IMR-90 (cell line): ENCODE measurements around the gene FBN3. TPM values are rescaled to one million over a fixed set of nuclear protein-coding genes. Genes with fewer than 3 reads are reported as not detected.

ENCODE experiments used
- ATAC-seq: fragments of 200-7000 bp; cut with Tn5 transposase; 2 replicates; pipeline ENCODE4 v1.9.1; 2020; ENCODE audit warnings: low read depth, mild to moderate bottlenecking, moderate library complexity
- BruUV-seq: library from RNA; stranded (reverse); fragments of 400-500 nt; replicated peaks from 2 replicates; lab custom pipeline; 2021; lab: Mats Ljungman, UMichigan
- CTCF ChIA-PET: fragments of 300-600 bp; formaldehyde crosslinking; extraction: SDS; loops from one replicate; lab custom pipeline; 2021; ENCODE audit warnings: antibody characterized with exemption; lab: Yijun Ruan, JAX
- POLR2A ChIA-PET: fragments of 300-600 bp; sonication (Branson Sonifier 250); formaldehyde crosslinking; loops from one replicate; lab custom pipeline; 2022; ENCODE audit warnings: antibody characterized with exemption; ENCODE audit not compliant: unreplicated experiment; lab: Charles Lee
- DNase-seq: peaks from one replicate; pipeline ENCODE4 v3.0.0; 2013
- H2AFZ ChIP-seq: replicated peaks from 2 replicates; pipeline ENCODE3; 2013; ENCODE audit warnings: low read length, mild to moderate bottlenecking; ENCODE audit not compliant: poor library complexity
- H2AK5ac ChIP-seq: 2 replicates; pipeline ENCODE4 v1.6.1; 2013; ENCODE audit warnings: low read depth, low read length, inconsistent platforms
- H2AK9ac ChIP-seq: replicated peaks from 2 replicates; pipeline ENCODE3; 2013; ENCODE audit warnings: mild to moderate bottlenecking, low read depth, low read length, moderate library complexity; ENCODE audit not compliant: poor library complexity
- H2BK120ac ChIP-seq: 2 replicates; pipeline ENCODE4 v1.6.1; 2013; ENCODE audit warnings: low read depth, low read length, inconsistent platforms
- H2BK15ac ChIP-seq: 3 replicates; pipeline ENCODE4 v1.6.1; 2013; ENCODE audit warnings: low read depth, low read length, inconsistent platforms
- H2BK20ac ChIP-seq: 2 replicates; pipeline ENCODE4 v1.6.1; 2013; ENCODE audit warnings: low read depth, mild to moderate bottlenecking, inconsistent platforms, low read length, moderate library complexity
- H2BK5ac ChIP-seq: 2 replicates; pipeline ENCODE4 v1.6.1; 2013; ENCODE audit warnings: mild to moderate bottlenecking, low read depth, low read length, inconsistent platforms; ENCODE audit not compliant: poor library complexity, severe bottlenecking
- H3K14ac ChIP-seq: replicated peaks from 2 replicates; pipeline ENCODE4 v1.6.1; 2013; ENCODE audit warnings: low read depth, low read length, inconsistent platforms
- H3K18ac ChIP-seq: 2 replicates; pipeline ENCODE4 v1.6.1; 2013; ENCODE audit warnings: low read depth, low read length, control low read depth
- H3K23ac ChIP-seq: 2 replicates; pipeline ENCODE4 v1.6.1; 2013; ENCODE audit warnings: low read depth, low read length, inconsistent platforms
- H3K27ac ChIP-seq: 2 replicates; pipeline ENCODE4 v1.5.1; 2013; ENCODE audit warnings: mild to moderate bottlenecking, control low read depth, low read length; ENCODE audit not compliant: insufficient read depth
- H3K27me3 ChIP-seq: 2 replicates; pipeline ENCODE4 v1.6.1; 2013; ENCODE audit warnings: low read length; ENCODE audit not compliant: control insufficient read depth, insufficient read depth
- H3K36me3 ChIP-seq: 2 replicates; pipeline ENCODE4 v1.6.1; 2013; ENCODE audit warnings: low read length, mixed read lengths; ENCODE audit not compliant: control insufficient read depth, insufficient read depth
- H3K4ac ChIP-seq: 2 replicates; pipeline ENCODE4 v1.6.1; 2013; ENCODE audit warnings: low read depth, low read length, inconsistent platforms
- H3K4me1 ChIP-seq: 2 replicates; pipeline ENCODE4 v1.6.1; 2013; ENCODE audit warnings: low read length, mixed read lengths; ENCODE audit not compliant: control insufficient read depth, insufficient read depth
- H3K4me2 ChIP-seq: 2 replicates; pipeline ENCODE4 v1.6.1; 2013; ENCODE audit warnings: low read depth, mild to moderate bottlenecking, control low read depth, low read length, moderate library complexity
- H3K4me3 ChIP-seq: 2 replicates; pipeline ENCODE4 v1.5.1; 2013; ENCODE audit warnings: low read depth, mild to moderate bottlenecking, control low read depth, low read length, moderate library complexity; ENCODE audit not compliant: insufficient read depth
- H3K56ac ChIP-seq: 2 replicates; pipeline ENCODE4 v1.6.1; 2013; ENCODE audit warnings: low read length, inconsistent platforms; ENCODE audit not compliant: insufficient read depth; ENCODE audit errors: extremely low read depth
- H3K79me1 ChIP-seq, 2 experiments: 2 replicates each; pipeline ENCODE4 v1.6.1; 2013; ENCODE audit warnings: low read length in 2 of 2, inconsistent platforms in 1 of 2, low read depth in 1 of 2
- H3K9ac ChIP-seq: 2 replicates; pipeline ENCODE4 v1.6.1; 2013; ENCODE audit warnings: low read depth, low read length, control low read depth
- H3K9me1 ChIP-seq: 2 replicates; pipeline ENCODE4 v1.6.1; 2013; ENCODE audit warnings: low read length, inconsistent platforms; ENCODE audit not compliant: insufficient read depth
- H3K9me3 ChIP-seq: 2 replicates; pipeline ENCODE4 v1.6.1; 2013; ENCODE audit warnings: low read length; ENCODE audit not compliant: control insufficient read depth, insufficient read depth
- H4K20me1 ChIP-seq: 2 replicates; pipeline ENCODE4 v1.6.1; 2013; ENCODE audit warnings: low read length, inconsistent platforms; ENCODE audit not compliant: insufficient read depth
- H4K5ac ChIP-seq: 2 replicates; pipeline ENCODE4 v1.6.1; 2013; ENCODE audit warnings: mild to moderate bottlenecking, low read depth, low read length, control low read depth
- H4K8ac ChIP-seq, 2 experiments: 2 replicates each; pipeline ENCODE4 v1.6.1; 2013; ENCODE audit warnings: low read depth in 2 of 2, low read length in 2 of 2, control low read depth in 1 of 2, inconsistent platforms in 1 of 2
- H4K91ac ChIP-seq: 2 replicates; pipeline ENCODE4 v1.6.1; 2013; ENCODE audit warnings: low read depth, low read length, inconsistent platforms; ENCODE audit not compliant: insufficient read depth
- MXI1 ChIP-seq: IDR thresholded peaks from 2 replicates; pipeline ENCODE4 v1.6.1; 2012; ENCODE audit warnings: low read depth, mild to moderate bottlenecking, low read length, moderate library complexity, borderline replicate concordance
- RAD21 ChIP-seq: IDR thresholded peaks from 2 replicates; pipeline ENCODE4 v1.6.1; 2012; ENCODE audit warnings: low read length, improper control_type of control experiment
- RFX5 ChIP-seq: IDR thresholded peaks from 2 replicates; pipeline ENCODE4 v1.8.0; 2012; ENCODE audit warnings: low read depth, mild to moderate bottlenecking, low read length, moderate library complexity
- SMC3 ChIP-seq: fragments of 150-350 bp; IDR thresholded peaks from 2 replicates; pipeline ENCODE4 v1.6.1; 2016; ENCODE audit warnings: low read depth, mild to moderate bottlenecking, antibody characterized with exemption, low read length, moderate library complexity
- WGBS, 2 experiments: methylation state at CpG; one replicate each; pipeline versions ENCODE4 v1.1.5 to v1.1.7; 2013; ENCODE audit warnings: missing lambda C conversion rate in 2 of 2; ENCODE audit not compliant: insufficient read length in 1 of 2; ENCODE audit errors: extremely low coverage in 2 of 2; 5-methylcytosine and 5-hydroxymethylcytosine counted together
- dilution Hi-C: fragments of 300-500 bp; cut with HindIII; formaldehyde crosslinking; loops from one replicate; pipeline ENCODE4 v1.14.3; 2018; ENCODE audit warnings: low sequenced_read_pairs; ENCODE audit not compliant: unreplicated experiment
- in situ Hi-C: fragments of 300-500 bp; cut with MboI; formaldehyde crosslinking; loops from 3 replicates; pipeline ENCODE4 v1.14.3; 2019; ENCODE audit warnings: low sequenced_read_pairs, inconsistent platforms, mixed read lengths
- intact Hi-C: fragments of 100-400 bp; cut with micrococcal nuclease; formaldehyde crosslinking; loops from 2 replicates; pipeline ENCODE4 v1.10.0; 2022
- polyA plus RNA-seq, 3 experiments: library from polyadenylated mRNA; depleted of rRNA; stranded (reverse); fragments of >200 nt; gene quantifications; 2 replicates each; pipeline ENCODE4 v1.2.3, GENCODE V29; 2012; ENCODE audit warnings: low replicate concordance in 1 of 3
- total RNA-seq: library from RNA; depleted of rRNA; stranded (reverse); fragments of >200 nt; gene quantifications from 2 replicates; pipeline ENCODE4 v1.2.3, GENCODE V29; 2012
- TF ChIP-seq, protein P1 (sequence below): conservative IDR thresholded peaks from 2 replicates; pipeline ENCODE4 v1.5.1; 2012; ENCODE audit warnings: mild to moderate bottlenecking, low read depth, low read length, improper control_type of control experiment

The FBN3 gene
- total and polyA plus RNA-seq, 2 of the 4 experiments (the other 2 are of a cell fraction): not detected

DNA sequence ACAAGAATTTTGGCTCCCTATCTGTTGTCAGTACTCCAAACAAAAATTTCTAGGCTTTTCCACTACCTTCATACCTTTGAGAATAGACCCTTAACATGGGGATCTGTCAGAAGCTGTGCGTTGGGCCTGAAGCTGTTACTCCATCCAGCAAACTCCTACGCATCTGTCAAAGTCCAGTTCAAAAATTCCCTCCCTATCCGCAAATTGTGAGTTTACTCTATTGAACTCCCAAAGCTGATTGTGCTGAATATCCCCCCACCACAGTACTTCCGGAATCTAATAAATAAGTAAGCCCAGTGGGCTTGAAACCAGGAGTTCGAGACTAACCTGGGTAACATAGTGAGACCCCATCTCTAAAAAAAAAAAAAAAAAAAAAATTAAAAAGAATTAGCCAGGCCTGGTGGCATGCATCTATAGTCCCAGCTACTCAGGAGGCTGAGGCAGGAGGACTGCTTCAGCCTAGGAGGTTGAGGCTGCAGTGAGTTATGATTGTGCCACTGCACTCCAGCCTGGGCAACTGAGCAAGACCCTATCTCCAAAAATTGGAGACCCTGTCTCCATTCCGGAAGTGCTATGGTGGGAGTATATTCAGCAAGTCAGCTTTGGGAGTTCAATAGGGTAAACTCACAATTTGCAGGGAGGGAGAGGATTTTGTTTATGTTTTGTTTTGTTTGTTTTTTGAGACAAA is 930 bp upstream of the FBN3 start:
- Histone ChIP-seq H3K4me1 (peaks cover 5% of the 10 kb centered on the region), H4K20me1 (no peaks in the 10 kb centered on the region), H3K9ac (no peak overlapping the region), H2AK9ac (no peak overlapping the region), H3K4me2 (no peak overlapping the region), H3K14ac (no peak overlapping the region), H4K8ac (no peak overlapping the region), H3K9me3 (no peaks in the 10 kb centered on the region), H3K56ac (no peak overlapping the region), H2BK120ac (no peak overlapping the region), H3K9me1 (no peaks in the 10 kb centered on the region; the same call in 1 of the 2 replicates), H3K36me3 (no peaks in the 10 kb centered on the region), H3K79me1 (no peaks in the 10 kb centered on the region), H3K4me3 (no peak overlapping the region), H4K5ac (no peak overlapping the region), H3K23ac (no peak overlapping the region), H2BK5ac (no peak overlapping the region), H3K27me3 (peaks cover 62% of the 10 kb centered on the region), H3K27ac (no peak overlapping the region), H2AFZ (no peak overlapping the region), H3K18ac (no peak overlapping the region), H2BK15ac (no peak overlapping the region), H3K4ac (no peak overlapping the region), H2BK20ac (no peak overlapping the region), H2AK5ac (no peak overlapping the region), H4K91ac (no peak overlapping the region)
- ChIA-PET POLR2A (no interaction called here), CTCF (no interaction called here)
- DNase-seq (no peak), ATAC-seq (no peak)
- in situ Hi-C loops (no loop called here), intact Hi-C loops (no loop called here), dilution Hi-C loops (no loop called here)
- WGBS, 2 experiments: 83% methylated on average over 1 of the region's 6 CpGs; no CpG with 5 or more reads in 1 of the 2 experiments
- no TSS peak for BruUV-seq
- TF ChIP-seq RAD21: no peak
- TF ChIP-seq SMC3: no peak
- no peak for TF ChIP-seq RFX5
- no peak for TF ChIP-seq MXI1
- TF ChIP-seq, protein P1, sequence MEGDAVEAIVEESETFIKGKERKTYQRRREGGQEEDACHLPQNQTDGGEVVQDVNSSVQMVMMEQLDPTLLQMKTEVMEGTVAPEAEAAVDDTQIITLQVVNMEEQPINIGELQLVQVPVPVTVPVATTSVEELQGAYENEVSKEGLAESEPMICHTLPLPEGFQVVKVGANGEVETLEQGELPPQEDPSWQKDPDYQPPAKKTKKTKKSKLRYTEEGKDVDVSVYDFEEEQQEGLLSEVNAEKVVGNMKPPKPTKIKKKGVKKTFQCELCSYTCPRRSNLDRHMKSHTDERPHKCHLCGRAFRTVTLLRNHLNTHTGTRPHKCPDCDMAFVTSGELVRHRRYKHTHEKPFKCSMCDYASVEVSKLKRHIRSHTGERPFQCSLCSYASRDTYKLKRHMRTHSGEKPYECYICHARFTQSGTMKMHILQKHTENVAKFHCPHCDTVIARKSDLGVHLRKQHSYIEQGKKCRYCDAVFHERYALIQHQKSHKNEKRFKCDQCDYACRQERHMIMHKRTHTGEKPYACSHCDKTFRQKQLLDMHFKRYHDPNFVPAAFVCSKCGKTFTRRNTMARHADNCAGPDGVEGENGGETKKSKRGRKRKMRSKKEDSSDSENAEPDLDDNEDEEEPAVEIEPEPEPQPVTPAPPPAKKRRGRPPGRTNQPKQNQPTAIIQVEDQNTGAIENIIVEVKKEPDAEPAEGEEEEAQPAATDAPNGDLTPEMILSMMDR: no peak
